PFSK-1 (cell line): ENCODE measurements around the gene CRIP2.

ENCODE experiments used
- FOXP2 ChIP-seq: optimal IDR thresholded peaks from 2 replicates; pipeline ENCODE3; 2011; ENCODE audit warnings: borderline replicate concordance, control low read depth, inconsistent platforms; ENCODE audit not compliant: insufficient read depth; ENCODE audit errors: extremely low read length, extremely low read depth
- POLR2AphosphoS5 ChIP-seq: IDR thresholded peaks from 2 replicates; pipeline ENCODE4 v1.6.1; 2012; ENCODE audit warnings: low read depth, mild to moderate bottlenecking, control low read depth, low read length, moderate library complexity
- SIN3A ChIP-seq: IDR thresholded peaks from 2 replicates; pipeline ENCODE4 v1.6.1; 2012; ENCODE audit warnings: mild to moderate bottlenecking, low read length, moderate library complexity, borderline replicate concordance; ENCODE audit not compliant: insufficient read depth
- TAF1 ChIP-seq: IDR thresholded peaks from 2 replicates; pipeline ENCODE4 v1.6.1; 2012; ENCODE audit warnings: low read length, control low read depth, borderline replicate concordance; ENCODE audit not compliant: insufficient read depth
- TF ChIP-seq, protein P1 (sequence below), 2 experiments: IDR thresholded peaks; 2 replicates each; pipeline versions ENCODE4 v1.6.1 to v1.8.0; 2011 to 2012; ENCODE audit warnings: low read depth in 2 of 2, low read length in 2 of 2, control low read depth in 1 of 2, inconsistent platforms in 1 of 2, mild to moderate bottlenecking in 1 of 2, moderate library complexity in 1 of 2; ENCODE audit not compliant: insufficient read depth in 1 of 2

Gene CRIP2

DNA sequence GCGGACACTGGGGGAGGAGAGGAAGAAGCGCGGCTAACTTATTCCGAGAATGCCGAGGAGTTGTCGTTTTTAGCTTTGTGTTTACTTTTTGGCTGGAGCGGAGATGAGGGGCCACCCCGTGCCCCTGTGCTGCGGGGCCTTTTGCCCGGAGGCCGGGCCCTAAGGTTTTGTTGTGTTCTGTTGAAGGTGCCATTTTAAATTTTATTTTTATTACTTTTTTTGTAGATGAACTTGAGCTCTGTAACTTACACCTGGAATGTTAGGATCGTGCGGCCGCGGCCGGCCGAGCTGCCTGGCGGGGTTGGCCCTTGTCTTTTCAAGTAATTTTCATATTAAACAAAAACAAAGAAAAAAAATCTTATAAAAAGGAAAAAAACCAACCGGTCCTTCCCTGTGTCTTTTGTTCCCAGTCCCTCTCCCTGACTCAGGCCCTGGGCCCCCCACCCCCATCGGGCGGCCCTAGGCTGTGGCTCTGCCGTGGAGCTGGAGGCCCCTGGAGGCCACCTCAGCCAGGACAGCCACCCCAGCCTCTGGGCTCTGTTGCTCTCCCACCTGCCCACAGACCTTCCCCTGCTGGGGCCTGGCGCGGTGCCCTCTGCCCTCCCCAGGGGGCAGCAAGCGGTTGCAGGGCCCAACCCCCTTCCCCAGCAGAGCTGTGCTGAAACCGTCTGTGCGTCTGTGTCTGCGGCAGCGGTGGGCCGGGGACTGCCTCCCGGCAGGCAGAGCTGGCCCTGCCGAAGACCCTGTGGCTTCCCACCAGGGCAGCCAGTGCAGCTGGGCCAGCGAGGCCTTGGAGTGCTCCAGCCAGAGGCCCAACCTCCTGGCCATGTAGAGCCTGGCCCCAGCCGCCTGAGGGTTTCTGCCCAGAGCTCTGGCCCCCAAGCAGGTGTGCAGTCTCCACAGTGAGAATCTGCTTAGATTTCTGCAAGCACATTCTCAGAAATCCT is 4.0 kb upstream of the CRIP2 start:
- TF ChIP-seq FOXP2 (no peak), SIN3A (no peak), POLR2AphosphoS5 (no peak), TAF1 (no peak)
- TF ChIP-seq, protein P1, sequence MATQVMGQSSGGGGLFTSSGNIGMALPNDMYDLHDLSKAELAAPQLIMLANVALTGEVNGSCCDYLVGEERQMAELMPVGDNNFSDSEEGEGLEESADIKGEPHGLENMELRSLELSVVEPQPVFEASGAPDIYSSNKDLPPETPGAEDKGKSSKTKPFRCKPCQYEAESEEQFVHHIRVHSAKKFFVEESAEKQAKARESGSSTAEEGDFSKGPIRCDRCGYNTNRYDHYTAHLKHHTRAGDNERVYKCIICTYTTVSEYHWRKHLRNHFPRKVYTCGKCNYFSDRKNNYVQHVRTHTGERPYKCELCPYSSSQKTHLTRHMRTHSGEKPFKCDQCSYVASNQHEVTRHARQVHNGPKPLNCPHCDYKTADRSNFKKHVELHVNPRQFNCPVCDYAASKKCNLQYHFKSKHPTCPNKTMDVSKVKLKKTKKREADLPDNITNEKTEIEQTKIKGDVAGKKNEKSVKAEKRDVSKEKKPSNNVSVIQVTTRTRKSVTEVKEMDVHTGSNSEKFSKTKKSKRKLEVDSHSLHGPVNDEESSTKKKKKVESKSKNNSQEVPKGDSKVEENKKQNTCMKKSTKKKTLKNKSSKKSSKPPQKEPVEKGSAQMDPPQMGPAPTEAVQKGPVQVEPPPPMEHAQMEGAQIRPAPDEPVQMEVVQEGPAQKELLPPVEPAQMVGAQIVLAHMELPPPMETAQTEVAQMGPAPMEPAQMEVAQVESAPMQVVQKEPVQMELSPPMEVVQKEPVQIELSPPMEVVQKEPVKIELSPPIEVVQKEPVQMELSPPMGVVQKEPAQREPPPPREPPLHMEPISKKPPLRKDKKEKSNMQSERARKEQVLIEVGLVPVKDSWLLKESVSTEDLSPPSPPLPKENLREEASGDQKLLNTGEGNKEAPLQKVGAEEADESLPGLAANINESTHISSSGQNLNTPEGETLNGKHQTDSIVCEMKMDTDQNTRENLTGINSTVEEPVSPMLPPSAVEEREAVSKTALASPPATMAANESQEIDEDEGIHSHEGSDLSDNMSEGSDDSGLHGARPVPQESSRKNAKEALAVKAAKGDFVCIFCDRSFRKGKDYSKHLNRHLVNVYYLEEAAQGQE (IDR thresholded peaks at IDR 0.05; ENCODE audit: insufficient read depth in 1 of 2, low read depth in 2 of 2, low read length in 2 of 2): no peak

DNA sequence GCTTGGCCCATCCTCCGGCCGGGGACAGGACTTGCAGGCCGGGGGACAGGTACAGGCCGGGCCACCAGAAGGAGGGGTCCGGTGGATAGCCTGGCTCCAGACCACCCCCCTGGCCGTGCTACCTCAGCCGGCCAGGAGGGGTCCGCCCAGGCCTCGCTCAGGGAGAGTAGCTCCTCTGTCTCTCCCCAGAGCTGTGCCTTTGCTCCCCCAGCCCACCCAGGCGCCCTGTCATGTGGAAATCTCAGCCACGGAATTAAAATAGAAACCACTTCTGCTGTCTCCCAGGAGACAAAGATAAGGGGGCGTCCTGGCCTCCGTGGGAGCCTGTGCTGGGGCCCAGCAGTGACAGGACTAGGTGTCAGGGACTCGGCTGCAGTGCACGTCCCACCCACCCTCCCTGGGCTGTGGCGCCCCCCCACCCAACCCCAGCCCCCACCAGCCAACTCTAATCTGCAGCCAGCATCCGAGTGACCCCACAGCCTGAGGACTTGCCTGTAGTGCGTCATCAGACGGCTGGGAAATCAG is 3.3 kb upstream of the CRIP2 start:
- TF ChIP-seq FOXP2: no peak
- no peak for TF ChIP-seq TAF1
- no peak for TF ChIP-seq SIN3A
- no peak for TF ChIP-seq POLR2AphosphoS5
- TF ChIP-seq, protein P1 (IDR thresholded peaks at IDR 0.05; ENCODE audit: insufficient read depth in 1 of 2, low read depth in 2 of 2, low read length in 2 of 2): no peak

DNA sequence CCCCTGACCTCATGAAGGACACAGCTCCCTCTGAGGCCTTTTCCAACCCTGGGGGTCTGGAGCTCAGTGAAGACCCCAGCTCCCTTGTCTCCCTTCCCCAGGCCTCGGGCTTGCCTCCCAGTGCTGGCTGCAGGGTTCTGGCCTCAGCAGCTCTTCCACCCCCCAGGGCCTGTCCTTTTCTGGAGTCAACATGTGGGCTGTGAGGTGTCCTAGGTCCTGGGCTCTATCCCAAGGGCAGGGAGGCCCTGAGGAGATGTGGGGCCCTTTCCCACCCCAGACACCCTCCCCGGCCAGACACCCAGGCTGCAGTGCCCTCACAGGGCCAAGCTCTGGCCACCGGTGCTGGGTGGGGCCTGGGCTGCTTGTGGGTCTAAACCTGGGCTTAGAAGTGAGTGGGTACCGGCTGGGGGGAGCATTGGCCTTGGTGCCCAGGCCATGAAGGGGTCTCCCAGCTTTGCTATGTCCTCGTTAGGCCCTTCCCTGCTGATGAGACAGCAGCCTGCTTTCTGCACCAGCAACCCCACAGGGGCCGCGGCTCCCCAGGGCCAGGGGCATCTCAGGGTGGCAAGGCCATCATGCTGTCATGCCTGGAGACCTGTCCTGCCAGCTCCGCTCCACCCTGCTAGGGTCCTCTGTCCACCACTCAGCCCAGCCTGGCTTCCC is 2.7 kb upstream of the CRIP2 start:
- TF ChIP-seq SIN3A (no peak), FOXP2 (no peak), POLR2AphosphoS5 (no peak), TAF1 (no peak)
- TF ChIP-seq, protein P1 (IDR thresholded peaks at IDR 0.05; ENCODE audit: insufficient read depth in 1 of 2, low read depth in 2 of 2, low read length in 2 of 2): no peak

DNA sequence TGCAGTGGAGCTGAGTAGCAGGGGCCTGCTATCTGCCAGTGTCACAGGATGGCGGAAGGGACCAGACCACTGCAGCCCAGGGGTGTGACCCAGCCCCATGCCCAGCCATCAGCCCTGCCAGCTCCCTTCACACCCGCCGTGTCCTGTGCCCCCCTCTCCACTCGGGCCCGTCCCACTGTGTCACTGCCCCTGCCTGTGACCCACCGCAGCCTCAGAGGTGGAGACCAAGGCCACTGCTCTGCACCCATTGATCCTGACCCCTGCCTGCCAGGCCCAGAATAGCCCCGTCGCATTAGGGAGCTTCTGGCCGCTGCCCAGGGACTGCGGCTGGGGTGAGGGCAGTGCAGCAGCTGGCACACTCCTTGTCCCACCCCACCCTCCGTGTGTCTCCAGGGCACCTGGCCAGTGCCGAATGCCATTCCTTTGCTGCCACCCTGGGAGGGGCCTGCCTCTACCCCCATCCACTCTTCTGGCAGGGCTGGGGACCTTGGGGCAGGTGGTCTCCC is 2.1 kb upstream of the CRIP2 start:
- TF ChIP-seq, protein P1 (IDR thresholded peaks at IDR 0.05; ENCODE audit: insufficient read depth in 1 of 2, low read depth in 2 of 2, low read length in 2 of 2): no peak
- no peak for TF ChIP-seq POLR2AphosphoS5
- TF ChIP-seq FOXP2: no peak
- TF ChIP-seq SIN3A: no peak
- TF ChIP-seq TAF1: no peak
